Loucy (cell line): ENCODE data around the gene BCAP29.

Experiments
- H2AFZ ChIP-seq: fragments of 200-600 bp; sonication (generic); 2 replicates; pipeline ENCODE4 v1.6.0; 2016; ENCODE audit warnings: antibody characterized with exemption, mild to moderate bottlenecking, low read length, moderate library complexity
- H3F3A ChIP-seq: fragments of 200-600 bp; 2 replicates; pipeline ENCODE4 v1.6.0; 2016; ENCODE audit warnings: antibody characterized with exemption, low read depth, mild to moderate bottlenecking
- H3K27me3 ChIP-seq: fragments of 200-600 bp; sonication (generic); 2 replicates; pipeline ENCODE4 v1.6.1; 2014; ENCODE audit warnings: low read length, mild to moderate bottlenecking; ENCODE audit not compliant: insufficient read depth, poor library complexity, severe bottlenecking
- H3K36me3 ChIP-seq: fragments of 200-600 bp; sonication (generic); 2 replicates; pipeline ENCODE4 v1.6.1; 2016; ENCODE audit warnings: low read length; ENCODE audit not compliant: insufficient read depth
- H3K4me1 ChIP-seq: fragments of 200-600 bp; sonication (generic); 2 replicates; pipeline ENCODE4 v1.5.1; 2014; ENCODE audit warnings: low read length, mild to moderate bottlenecking; ENCODE audit not compliant: insufficient read depth, poor library complexity, severe bottlenecking
- H3K4me2 ChIP-seq: fragments of 200-600 bp; sonication (generic); 2 replicates; pipeline ENCODE4 v1.6.0; 2014; ENCODE audit warnings: antibody characterized with exemption, low read length, low read depth, mild to moderate bottlenecking; ENCODE audit not compliant: poor library complexity, severe bottlenecking
- H3K4me3 ChIP-seq: fragments of 200-600 bp; sonication (generic); 2 replicates; pipeline ENCODE4 v1.5.1; 2014; ENCODE audit warnings: low read length, mild to moderate bottlenecking, mixed read lengths; ENCODE audit not compliant: poor library complexity, severe bottlenecking
- H3K79me2 ChIP-seq: fragments of 200-600 bp; sonication (generic); 2 replicates; pipeline ENCODE4 v1.6.1; 2014; ENCODE audit warnings: low read length; ENCODE audit not compliant: insufficient read depth
- H3K9ac ChIP-seq: fragments of 200-600 bp; sonication (generic); 2 replicates; pipeline ENCODE4 v1.6.0; 2014; ENCODE audit warnings: mild to moderate bottlenecking, low read depth, low read length, moderate library complexity; ENCODE audit not compliant: poor library complexity, severe bottlenecking
- H3K9me2 ChIP-seq: fragments of 200-600 bp; sonication (generic); replicated peaks from 2 replicates; pipeline ENCODE4 v1.6.1; 2016; ENCODE audit warnings: low read depth, low read length, mixed read lengths
- H3K9me3 ChIP-seq: fragments of 200-600 bp; sonication (generic); 2 replicates; pipeline ENCODE4 v1.6.1; 2014; ENCODE audit warnings: mild to moderate bottlenecking, antibody characterized with exemption, low read length, low read depth; ENCODE audit not compliant: insufficient read depth
- H4K20me1 ChIP-seq: fragments of 200-600 bp; sonication (generic); 2 replicates; pipeline ENCODE4 v1.6.0; 2014; ENCODE audit warnings: antibody characterized with exemption, low read length, mild to moderate bottlenecking; ENCODE audit not compliant: insufficient read depth, poor library complexity, severe bottlenecking
- EZH2phosphoT487 ChIP-seq: fragments of 200-600 bp; IDR thresholded peaks from 2 replicates; pipeline ENCODE4 v1.6.1; 2018; ENCODE audit warnings: antibody characterized with exemption, mild to moderate bottlenecking, moderate library complexity, borderline replicate concordance
- TF ChIP-seq, protein P1 (sequence below): fragments of 200-600 bp; sonication (generic); conservative IDR thresholded peaks from 2 replicates; pipeline ENCODE4 v1.5.1; 2014; ENCODE audit warnings: mild to moderate bottlenecking, antibody characterized with exemption, low read length

Gene BCAP29

DNA sequence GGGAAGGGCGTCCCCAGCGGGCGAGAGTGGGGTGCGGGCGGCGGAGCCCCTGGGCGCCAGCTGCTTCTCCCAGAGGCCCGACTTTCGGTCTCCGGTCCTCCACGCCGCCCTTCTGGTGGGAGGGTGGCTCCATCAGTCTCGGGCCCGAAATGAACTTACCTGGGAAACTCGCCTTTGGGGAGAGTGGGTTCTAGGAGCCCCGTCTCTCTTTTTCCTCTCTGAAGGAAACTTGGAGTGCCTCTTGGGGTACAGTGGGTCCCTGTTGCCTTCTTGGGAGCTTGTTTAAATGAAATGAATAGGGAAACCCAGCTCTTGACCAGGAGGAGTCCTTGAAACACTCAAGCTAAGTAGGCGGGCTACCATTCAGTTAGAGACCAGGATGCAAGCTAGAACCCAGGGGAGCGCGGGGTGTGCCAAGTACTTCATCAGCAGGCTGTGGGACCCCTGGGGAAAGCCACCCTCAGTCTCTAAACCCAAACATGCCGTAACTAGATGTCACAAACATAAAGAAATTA, 81.9 kb downstream of the BCAP29 start:
- Histone ChIP-seq H3K9ac (no peak overlapping the region), H3K4me3 (no peak overlapping the region), H3K4me2 (no peak overlapping the region), H2AFZ (no peak overlapping the region), H3K79me2 (no peaks in the 10 kb centered on the region), H4K20me1 (no peaks in the 10 kb centered on the region), H3K9me2 (no peaks in the 10 kb centered on the region), H3K4me1 (no peaks in the 10 kb centered on the region), H3K27me3 (no peaks in the 10 kb centered on the region), H3K9me3 (no peaks in the 10 kb centered on the region), H3F3A (no peaks in the 10 kb centered on the region), H3K36me3 (no peaks in the 10 kb centered on the region)
- TF ChIP-seq, protein P1, sequence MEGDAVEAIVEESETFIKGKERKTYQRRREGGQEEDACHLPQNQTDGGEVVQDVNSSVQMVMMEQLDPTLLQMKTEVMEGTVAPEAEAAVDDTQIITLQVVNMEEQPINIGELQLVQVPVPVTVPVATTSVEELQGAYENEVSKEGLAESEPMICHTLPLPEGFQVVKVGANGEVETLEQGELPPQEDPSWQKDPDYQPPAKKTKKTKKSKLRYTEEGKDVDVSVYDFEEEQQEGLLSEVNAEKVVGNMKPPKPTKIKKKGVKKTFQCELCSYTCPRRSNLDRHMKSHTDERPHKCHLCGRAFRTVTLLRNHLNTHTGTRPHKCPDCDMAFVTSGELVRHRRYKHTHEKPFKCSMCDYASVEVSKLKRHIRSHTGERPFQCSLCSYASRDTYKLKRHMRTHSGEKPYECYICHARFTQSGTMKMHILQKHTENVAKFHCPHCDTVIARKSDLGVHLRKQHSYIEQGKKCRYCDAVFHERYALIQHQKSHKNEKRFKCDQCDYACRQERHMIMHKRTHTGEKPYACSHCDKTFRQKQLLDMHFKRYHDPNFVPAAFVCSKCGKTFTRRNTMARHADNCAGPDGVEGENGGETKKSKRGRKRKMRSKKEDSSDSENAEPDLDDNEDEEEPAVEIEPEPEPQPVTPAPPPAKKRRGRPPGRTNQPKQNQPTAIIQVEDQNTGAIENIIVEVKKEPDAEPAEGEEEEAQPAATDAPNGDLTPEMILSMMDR, result no peak
- no peak for TF ChIP-seq EZH2phosphoT487

DNA sequence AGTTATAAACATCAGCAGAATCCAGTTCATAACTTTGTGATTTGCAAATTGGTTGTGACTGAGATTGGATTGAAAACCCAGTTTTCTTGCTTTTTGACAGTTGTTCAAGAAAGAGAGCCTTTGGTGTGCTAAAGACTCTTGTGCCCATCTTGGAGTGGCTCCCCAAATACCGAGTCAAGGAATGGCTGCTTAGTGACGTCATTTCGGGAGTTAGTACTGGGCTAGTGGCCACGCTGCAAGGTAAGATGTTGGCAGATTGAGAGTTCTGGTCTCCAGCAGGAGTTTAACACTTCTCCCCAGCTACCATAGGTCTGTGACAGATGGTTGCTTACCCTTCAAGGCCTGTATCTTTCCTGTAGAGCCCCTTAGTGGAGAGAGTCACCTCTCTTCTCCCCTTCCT, 83.2 kb downstream of the BCAP29 start:
- TF ChIP-seq, protein P1, result no peak
- no peak for TF ChIP-seq EZH2phosphoT487
- no peaks in the 10 kb centered on the region for H4K20me1 ChIP-seq
- H3K27me3 ChIP-seq, result no peaks in the 10 kb centered on the region
- H3K9me3 ChIP-seq, result no peaks in the 10 kb centered on the region
- H3K4me2 ChIP-seq, result no peak overlapping the region
- no peaks in the 10 kb centered on the region for H3K4me1 ChIP-seq
- H3K36me3 ChIP-seq, result no peaks in the 10 kb centered on the region
- no peaks in the 10 kb centered on the region for H3K9me2 ChIP-seq
- no peak overlapping the region for H2AFZ ChIP-seq
- no peaks in the 10 kb centered on the region for H3F3A ChIP-seq
- no peaks in the 10 kb centered on the region for H3K79me2 ChIP-seq
- no peak overlapping the region for H3K4me3 ChIP-seq
- no peak overlapping the region for H3K9ac ChIP-seq

DNA sequence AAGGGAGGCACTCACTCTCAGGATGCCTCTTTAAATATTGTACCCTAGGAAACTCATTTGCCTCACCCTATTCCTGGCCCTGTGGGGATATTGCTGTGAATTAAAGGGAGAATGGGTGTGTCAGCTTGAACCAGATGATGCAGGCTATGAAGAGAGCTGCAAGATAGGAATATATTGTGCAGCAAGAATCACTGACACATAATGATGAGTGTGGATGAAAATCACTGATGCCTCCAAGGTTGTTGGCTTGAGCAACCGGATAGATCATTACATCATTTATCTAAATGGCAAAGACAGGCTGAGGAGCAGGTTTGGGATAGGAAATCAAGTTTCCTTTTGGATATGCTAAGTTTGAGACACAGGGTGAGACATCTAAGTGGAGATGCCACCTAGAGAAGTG, 86.7 kb downstream of the BCAP29 start:
- Histone ChIP-seq H3K4me2 (no peak overlapping the region), H3K27me3 (no peaks in the 10 kb centered on the region), H3K79me2 (no peaks in the 10 kb centered on the region), H3K36me3 (no peaks in the 10 kb centered on the region), H3K4me1 (no peaks in the 10 kb centered on the region), H3F3A (no peaks in the 10 kb centered on the region), H3K9me3 (no peaks in the 10 kb centered on the region), H3K9ac (no peak overlapping the region), H3K4me3 (no peak overlapping the region), H3K9me2 (no peaks in the 10 kb centered on the region), H4K20me1 (no peaks in the 10 kb centered on the region), H2AFZ (no peak overlapping the region)
- no peak for TF ChIP-seq EZH2phosphoT487
- TF ChIP-seq, protein P1, result no peak
